GM10847 (cell line): ENCODE measurements around the gene ELOVL3.

Experiments
- POLR2A ChIP-seq: IDR thresholded peaks from 2 replicates; pipeline ENCODE4 v1.6.1; 2011; ENCODE audit not compliant: insufficient read length; ENCODE audit errors: extremely low read depth

Gene ELOVL3

GRCh38 chr10:102219370-102219769 is 6.7 kb upstream of the ELOVL3 start:
- TF ChIP-seq POLR2A = no peak

DNA sequence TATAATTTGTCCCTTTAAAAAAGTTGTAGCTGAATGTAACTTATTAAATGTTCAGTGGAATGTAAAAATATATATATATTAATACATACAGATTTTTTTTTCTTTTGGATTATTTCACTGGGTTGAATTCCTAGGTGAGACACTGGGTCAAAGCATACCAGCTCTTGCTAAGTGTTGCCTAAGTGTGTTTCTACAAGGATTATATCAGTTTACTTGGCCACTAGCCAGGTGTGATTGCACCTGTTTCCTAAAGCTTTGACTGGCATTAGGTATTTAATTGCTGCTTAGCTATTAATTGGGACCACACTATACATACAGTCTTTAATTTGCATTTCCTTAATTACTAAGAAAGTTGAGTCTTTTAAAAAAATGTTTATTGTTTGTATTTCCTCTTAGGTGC is 5.5 kb upstream of the ELOVL3 start:
- TF ChIP-seq POLR2A = no peak

- TF ChIP-seq POLR2A = no peak
These were observed 3.3 kb upstream of the ELOVL3 start for GRCh38 chr10:102222797-102223196.

GRCh38 chr10:102226542-102226870 is 407 bp downstream of the ELOVL3 start:
- no peak for TF ChIP-seq POLR2A

GRCh38 chr10:102227050-102227449 is 951 bp downstream of the ELOVL3 start:
- no peak for TF ChIP-seq POLR2A

DNA sequence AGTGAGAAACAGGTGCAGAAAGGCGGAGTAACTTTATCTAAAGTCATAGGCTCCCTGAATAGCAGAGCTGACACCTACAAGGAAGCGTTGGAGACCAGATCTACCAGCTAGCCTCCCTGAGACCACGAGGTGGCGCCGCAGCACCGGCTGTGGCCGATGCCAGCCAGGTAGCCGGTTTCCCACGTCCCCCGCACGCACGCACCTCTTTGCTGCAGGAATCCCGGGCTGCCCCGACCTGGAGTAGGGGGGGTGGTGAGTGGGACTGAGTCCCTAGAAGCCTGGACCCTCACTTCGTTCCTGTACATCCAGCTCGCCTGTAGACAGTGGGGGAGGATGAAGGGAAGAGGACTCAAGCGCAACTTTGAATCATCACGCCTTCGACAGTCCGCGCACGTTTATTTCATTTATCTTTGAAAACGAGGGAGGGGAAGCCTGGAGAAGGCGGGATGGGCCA is 3.7 kb downstream of the ELOVL3 start:
- TF ChIP-seq POLR2A = no peak

- no peak for TF ChIP-seq POLR2A
These were observed 4.3 kb downstream of the ELOVL3 start for GRCh38 chr10:102230264-102230860.

- no peak for TF ChIP-seq POLR2A
These were observed 4.8 kb downstream of the ELOVL3 start for GRCh38 chr10:102230861-102231356.

DNA sequence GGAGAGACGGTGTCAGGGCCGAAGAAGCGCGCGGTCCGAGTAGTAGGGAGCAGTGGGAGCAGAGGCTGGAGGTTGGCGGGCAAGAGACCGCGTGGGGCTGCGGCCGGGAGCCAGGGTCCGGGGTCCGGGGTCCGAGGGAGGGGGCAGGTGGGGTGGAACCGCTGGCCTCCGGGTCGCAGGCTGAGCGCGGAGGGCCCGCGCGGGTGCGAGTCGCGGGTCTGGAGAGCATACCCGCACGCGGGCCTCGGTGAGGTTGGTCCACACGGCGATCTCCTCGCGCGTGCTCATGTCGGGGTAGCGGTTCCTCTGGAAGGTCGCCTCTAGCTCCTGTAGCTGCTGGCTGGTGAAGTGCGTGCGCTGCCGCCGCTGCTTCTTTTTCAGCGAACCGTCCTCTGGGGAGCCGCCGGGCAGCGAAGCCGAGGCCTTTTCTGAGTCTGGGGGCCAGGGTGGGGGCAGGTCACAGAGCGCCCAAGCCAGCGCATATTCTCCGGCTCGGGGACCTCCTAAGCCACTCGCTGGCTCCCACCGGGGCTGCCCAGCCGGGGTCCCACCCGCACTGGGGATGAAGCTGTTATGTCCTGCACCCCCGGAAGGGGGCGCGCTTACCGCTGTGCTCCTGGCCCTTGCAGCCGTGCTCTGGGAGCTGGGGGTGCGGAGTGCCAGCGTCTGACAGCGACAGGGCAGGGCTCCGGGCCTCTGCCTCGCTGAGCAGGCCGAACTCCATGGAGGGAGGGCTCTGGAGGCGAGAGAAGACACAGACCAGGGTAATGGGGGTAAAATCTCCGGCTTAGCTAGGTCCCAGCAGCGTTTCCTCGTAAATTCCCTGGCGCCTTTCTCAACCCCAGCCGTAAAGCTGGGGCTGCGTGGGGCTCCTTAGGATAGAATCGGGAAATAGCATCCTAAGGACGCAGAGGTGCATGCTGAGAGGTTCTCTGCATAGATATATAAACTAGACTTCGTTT is 5.5 kb downstream of the ELOVL3 start:
- no peak for TF ChIP-seq POLR2A

GRCh38 chr10:102233997-102234396 is 7.9 kb downstream of the ELOVL3 start:
- no peak for TF ChIP-seq POLR2A

GRCh38 chr10:102234888-102235597 is 8.9 kb downstream of the ELOVL3 start:
- no peak for TF ChIP-seq POLR2A

GRCh38 chr10:102235598-102235920 is 9.5 kb downstream of the ELOVL3 start:
- no peak for TF ChIP-seq POLR2A

- no peak for TF ChIP-seq POLR2A
These were observed 9.9 kb downstream of the ELOVL3 start for GRCh38 chr10:102236006-102236405.

- no peak for TF ChIP-seq POLR2A
These were observed 11.7 kb downstream of the ELOVL3 start for GRCh38 chr10:102237711-102238252.

DNA sequence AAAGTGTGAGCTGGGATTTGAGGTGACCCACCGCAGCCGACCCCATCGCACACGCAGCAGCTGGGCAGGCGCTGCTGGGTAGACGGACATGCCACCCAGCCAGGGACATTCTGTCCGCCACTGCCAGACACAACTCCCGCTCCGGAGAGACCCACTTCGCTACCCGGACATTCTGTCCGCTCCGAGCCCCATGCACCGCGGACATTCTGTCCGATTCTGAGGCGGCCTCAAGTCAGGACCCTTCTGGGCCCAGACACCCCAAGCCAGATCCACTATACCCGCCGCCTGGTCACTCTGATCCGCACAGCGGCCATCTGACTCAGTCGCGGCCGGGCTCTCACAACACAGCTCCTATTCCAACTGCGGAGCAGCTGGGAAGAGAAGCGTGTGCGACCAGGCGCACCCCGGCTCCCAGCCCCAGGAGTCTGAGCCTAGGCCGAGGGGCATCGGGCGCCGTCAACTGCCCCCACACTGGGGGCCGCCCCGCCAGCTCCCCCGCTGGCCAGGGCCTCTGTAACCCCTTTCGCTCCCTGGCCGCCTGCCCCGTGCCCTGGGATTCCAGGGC is 14.4 kb downstream of the ELOVL3 start:
- no peak for TF ChIP-seq POLR2A
